Left hindlimb (tissue), 1 donor: Measurements from ENCODE around the gene BCLAF1.
"Not testable (repeated sequence)": the region's sequence is repeated elsewhere in the genome, so short reads cannot be mapped to it uniquely, and the experiment has no call there.

Experiments
- DNase-seq: peaks from one replicate; pipeline ENCODE4 v3.0.0-alpha.2; 2018

Gene BCLAF1

GRCh38 chr6:136244061-136244616 is 45.5 kb downstream of the BCLAF1 start:
- no peak for DNase-seq

- no peak for DNase-seq
These were observed 53.0 kb downstream of the BCLAF1 start for GRCh38 chr6:136236466-136237293.

- no peak for DNase-seq
These were observed 54.4 kb downstream of the BCLAF1 start for GRCh38 chr6:136235233-136235564.

GRCh38 chr6:136232701-136233100 is 56.9 kb downstream of the BCLAF1 start:
- DNase-seq = no peak

GRCh38 chr6:136230219-136230853 is 59.3 kb downstream of the BCLAF1 start:
- no peak for DNase-seq

- no peak for DNase-seq
These were observed 60.8 kb downstream of the BCLAF1 start for GRCh38 chr6:136228814-136229213.

GRCh38 chr6:136226674-136227377 is 62.8 kb downstream of the BCLAF1 start:
- no peak for DNase-seq

- DNase-seq = peak; percentile 38
These were observed 63.5 kb downstream of the BCLAF1 start for GRCh38 chr6:136226027-136226673.

GRCh38 chr6:136225496-136225895 is 64.2 kb downstream of the BCLAF1 start:
- no peak for DNase-seq

- DNase-seq = not testable (repeated sequence)
These were observed 64.7 kb downstream of the BCLAF1 start for GRCh38 chr6:136224974-136225373.

- no peak for DNase-seq
These were observed 72.9 kb downstream of the BCLAF1 start for GRCh38 chr6:136216503-136217401.

- DNase-seq = no peak
These were observed 75.8 kb downstream of the BCLAF1 start for GRCh38 chr6:136213853-136214252.

- no peak for DNase-seq
These were observed 76.6 kb downstream of the BCLAF1 start for GRCh38 chr6:136213012-136213539.

GRCh38 chr6:136212608-136213007 is 77.0 kb downstream of the BCLAF1 start:
- no peak for DNase-seq

GRCh38 chr6:136210398-136211165 is 79.1 kb downstream of the BCLAF1 start:
- DNase-seq = no peak

- DNase-seq = no peak
These were observed 80.2 kb downstream of the BCLAF1 start for GRCh38 chr6:136209496-136209895.

GRCh38 chr6:136208783-136209182 is 80.9 kb downstream of the BCLAF1 start:
- no peak for DNase-seq
